Muscle of arm (tissue), 12 donors: ENCODE results near the gene FAT1. TPM values are rescaled to one million over a fixed set of nuclear protein-coding genes. Genes with fewer than 3 reads are reported as not detected.

Experiments used
- DNase-seq: peaks from one replicate; pipeline ENCODE4 v3.0.0-alpha.2; 2013
- polyA plus RNA-seq, 12 donors: library from polyadenylated mRNA; unstranded; fragments of 120-200 nt; gene quantifications; one replicate each; pipeline ENCODE4 v1.2.1, GENCODE V29; 2013; ENCODE audit not compliant: insufficient read length in 12 of 12

The FAT1 gene
- polyA plus RNA-seq, 12 donors = 79.0 to 152 (median 101) TPM; not detected in 1

- peak; percentile 31 for DNase-seq
These were observed 22.9 kb downstream of the FAT1 start for GRCh38 chr4:186700746-186701145.

- DNase-seq = no peak
These were observed 23.7 kb downstream of the FAT1 start for GRCh38 chr4:186699881-186700397.

- no peak for DNase-seq
These were observed 24.4 kb downstream of the FAT1 start for GRCh38 chr4:186699298-186699697.

- DNase-seq = no peak
These were observed 25.1 kb downstream of the FAT1 start for GRCh38 chr4:186698525-186698924.

GRCh38 chr4:186698028-186698427 is 25.6 kb downstream of the FAT1 start:
- no peak for DNase-seq

- DNase-seq = no peak
These were observed 28.3 kb downstream of the FAT1 start for GRCh38 chr4:186695392-186695791.

GRCh38 chr4:186693894-186694293 is 29.8 kb downstream of the FAT1 start:
- DNase-seq = no peak

GRCh38 chr4:186693159-186693815 is 30.4 kb downstream of the FAT1 start:
- DNase-seq = no peak

GRCh38 chr4:186691396-186691795 is 32.3 kb downstream of the FAT1 start:
- DNase-seq = no peak

- no peak for DNase-seq
These were observed 34.2 kb downstream of the FAT1 start for GRCh38 chr4:186689476-186689875.

- DNase-seq = no peak
These were observed 35.3 kb downstream of the FAT1 start for GRCh38 chr4:186688150-186688943.

GRCh38 chr4:186687265-186687664 is 36.4 kb downstream of the FAT1 start:
- DNase-seq = no peak

- DNase-seq = no peak
These were observed 37.9 kb downstream of the FAT1 start for GRCh38 chr4:186685767-186686183.

GRCh38 chr4:186684889-186685309 is 38.8 kb downstream of the FAT1 start:
- DNase-seq = no peak

- DNase-seq = no peak
These were observed 39.4 kb downstream of the FAT1 start for GRCh38 chr4:186684220-186684619.

- no peak for DNase-seq
These were observed 43.0 kb downstream of the FAT1 start for GRCh38 chr4:186680641-186681040.

GRCh38 chr4:186676531-186677161 is 47.0 kb downstream of the FAT1 start:
- DNase-seq = no peak

GRCh38 chr4:186669735-186670134 is 53.9 kb downstream of the FAT1 start:
- no peak for DNase-seq

- DNase-seq = peak; percentile 56
These were observed 54.4 kb downstream of the FAT1 start for GRCh38 chr4:186669159-186669731.

- DNase-seq = no peak
These were observed 56.9 kb downstream of the FAT1 start for GRCh38 chr4:186666750-186667149.

- DNase-seq = no peak
These were observed 57.4 kb downstream of the FAT1 start for GRCh38 chr4:186666252-186666651.

- DNase-seq = no peak
These were observed 63.3 kb downstream of the FAT1 start for GRCh38 chr4:186660403-186660802.
